IMR-90 (cell line): ENCODE data around the gene MLST8. TPM values are rescaled to one million over a fixed set of nuclear protein-coding genes. Genes with fewer than 3 reads are reported as not detected.

Source experiments
- ATAC-seq: fragments of 200-7000 bp; cut with Tn5 transposase; 2 replicates; pipeline ENCODE4 v1.9.1; 2020; ENCODE audit warnings: low read depth, mild to moderate bottlenecking, moderate library complexity
- BruUV-seq: library from RNA; stranded (reverse); fragments of 400-500 nt; replicated peaks from 2 replicates; lab custom pipeline; 2021; lab: Mats Ljungman, UMichigan
- CTCF ChIA-PET: fragments of 300-600 bp; formaldehyde crosslinking; extraction: SDS; loops from one replicate; lab custom pipeline; 2021; ENCODE audit warnings: antibody characterized with exemption; lab: Yijun Ruan, JAX
- POLR2A ChIA-PET: fragments of 300-600 bp; sonication (Branson Sonifier 250); formaldehyde crosslinking; loops from one replicate; lab custom pipeline; 2022; ENCODE audit warnings: antibody characterized with exemption; ENCODE audit not compliant: unreplicated experiment; lab: Charles Lee
- DNase-seq: peaks from one replicate; pipeline ENCODE4 v3.0.0; 2013
- H2AFZ ChIP-seq: replicated peaks from 2 replicates; pipeline ENCODE3; 2013; ENCODE audit warnings: low read length, mild to moderate bottlenecking; ENCODE audit not compliant: poor library complexity
- H2AK5ac ChIP-seq: 2 replicates; pipeline ENCODE4 v1.6.1; 2013; ENCODE audit warnings: low read depth, low read length, inconsistent platforms
- H2AK9ac ChIP-seq: replicated peaks from 2 replicates; pipeline ENCODE3; 2013; ENCODE audit warnings: mild to moderate bottlenecking, low read depth, low read length, moderate library complexity; ENCODE audit not compliant: poor library complexity
- H2BK120ac ChIP-seq: 2 replicates; pipeline ENCODE4 v1.6.1; 2013; ENCODE audit warnings: low read depth, low read length, inconsistent platforms
- H2BK15ac ChIP-seq: 3 replicates; pipeline ENCODE4 v1.6.1; 2013; ENCODE audit warnings: low read depth, low read length, inconsistent platforms
- H2BK20ac ChIP-seq: 2 replicates; pipeline ENCODE4 v1.6.1; 2013; ENCODE audit warnings: low read depth, mild to moderate bottlenecking, inconsistent platforms, low read length, moderate library complexity
- H2BK5ac ChIP-seq: 2 replicates; pipeline ENCODE4 v1.6.1; 2013; ENCODE audit warnings: mild to moderate bottlenecking, low read depth, low read length, inconsistent platforms; ENCODE audit not compliant: poor library complexity, severe bottlenecking
- H3K14ac ChIP-seq: replicated peaks from 2 replicates; pipeline ENCODE4 v1.6.1; 2013; ENCODE audit warnings: low read depth, low read length, inconsistent platforms
- H3K18ac ChIP-seq: 2 replicates; pipeline ENCODE4 v1.6.1; 2013; ENCODE audit warnings: low read depth, low read length, control low read depth
- H3K23ac ChIP-seq: 2 replicates; pipeline ENCODE4 v1.6.1; 2013; ENCODE audit warnings: low read depth, low read length, inconsistent platforms
- H3K27ac ChIP-seq: 2 replicates; pipeline ENCODE4 v1.5.1; 2013; ENCODE audit warnings: mild to moderate bottlenecking, control low read depth, low read length; ENCODE audit not compliant: insufficient read depth
- H3K27me3 ChIP-seq: 2 replicates; pipeline ENCODE4 v1.6.1; 2013; ENCODE audit warnings: low read length; ENCODE audit not compliant: control insufficient read depth, insufficient read depth
- H3K36me3 ChIP-seq: 2 replicates; pipeline ENCODE4 v1.6.1; 2013; ENCODE audit warnings: low read length, mixed read lengths; ENCODE audit not compliant: control insufficient read depth, insufficient read depth
- H3K4ac ChIP-seq: 2 replicates; pipeline ENCODE4 v1.6.1; 2013; ENCODE audit warnings: low read depth, low read length, inconsistent platforms
- H3K4me1 ChIP-seq: 2 replicates; pipeline ENCODE4 v1.6.1; 2013; ENCODE audit warnings: low read length, mixed read lengths; ENCODE audit not compliant: control insufficient read depth, insufficient read depth
- H3K4me2 ChIP-seq: 2 replicates; pipeline ENCODE4 v1.6.1; 2013; ENCODE audit warnings: low read depth, mild to moderate bottlenecking, control low read depth, low read length, moderate library complexity
- H3K4me3 ChIP-seq: 2 replicates; pipeline ENCODE4 v1.5.1; 2013; ENCODE audit warnings: low read depth, mild to moderate bottlenecking, control low read depth, low read length, moderate library complexity; ENCODE audit not compliant: insufficient read depth
- H3K56ac ChIP-seq: 2 replicates; pipeline ENCODE4 v1.6.1; 2013; ENCODE audit warnings: low read length, inconsistent platforms; ENCODE audit not compliant: insufficient read depth; ENCODE audit errors: extremely low read depth
- H3K79me1 ChIP-seq, 2 experiments: 2 replicates each; pipeline ENCODE4 v1.6.1; 2013; ENCODE audit warnings: low read length in 2 of 2, inconsistent platforms in 1 of 2, low read depth in 1 of 2
- H3K9ac ChIP-seq: 2 replicates; pipeline ENCODE4 v1.6.1; 2013; ENCODE audit warnings: low read depth, low read length, control low read depth
- H3K9me1 ChIP-seq: 2 replicates; pipeline ENCODE4 v1.6.1; 2013; ENCODE audit warnings: low read length, inconsistent platforms; ENCODE audit not compliant: insufficient read depth
- H3K9me3 ChIP-seq: 2 replicates; pipeline ENCODE4 v1.6.1; 2013; ENCODE audit warnings: low read length; ENCODE audit not compliant: control insufficient read depth, insufficient read depth
- H4K20me1 ChIP-seq: 2 replicates; pipeline ENCODE4 v1.6.1; 2013; ENCODE audit warnings: low read length, inconsistent platforms; ENCODE audit not compliant: insufficient read depth
- H4K5ac ChIP-seq: 2 replicates; pipeline ENCODE4 v1.6.1; 2013; ENCODE audit warnings: mild to moderate bottlenecking, low read depth, low read length, control low read depth
- H4K8ac ChIP-seq, 2 experiments: 2 replicates each; pipeline ENCODE4 v1.6.1; 2013; ENCODE audit warnings: low read depth in 2 of 2, low read length in 2 of 2, control low read depth in 1 of 2, inconsistent platforms in 1 of 2
- H4K91ac ChIP-seq: 2 replicates; pipeline ENCODE4 v1.6.1; 2013; ENCODE audit warnings: low read depth, low read length, inconsistent platforms; ENCODE audit not compliant: insufficient read depth
- BHLHE40 ChIP-seq: fragments of 150-350 bp; IDR thresholded peaks from 2 replicates; pipeline ENCODE4 v1.6.1; 2016; ENCODE audit warnings: mild to moderate bottlenecking, low read depth, low read length
- CEBPB ChIP-seq: IDR thresholded peaks from 2 replicates; pipeline ENCODE4 v1.6.1; 2012; ENCODE audit warnings: low read depth, low read length, improper control_type of control experiment
- CHD1 ChIP-seq: IDR thresholded peaks from 2 replicates; pipeline ENCODE4 v1.6.1; 2012; ENCODE audit warnings: low read depth, low read length, improper control_type of control experiment
- CTCF ChIP-seq: conservative IDR thresholded peaks from 2 replicates; pipeline ENCODE4 v1.5.1; 2012; ENCODE audit warnings: mild to moderate bottlenecking, low read depth, low read length, improper control_type of control experiment
- ELK1 ChIP-seq: fragments of 150-350 bp; IDR thresholded peaks from 2 replicates; pipeline ENCODE4 v1.6.1; 2016; ENCODE audit warnings: low read depth, mild to moderate bottlenecking, low read length, moderate library complexity, borderline replicate concordance
- FOS ChIP-seq: fragments of 150-350 bp; IDR thresholded peaks from 2 replicates; pipeline ENCODE4 v1.6.1; 2016; ENCODE audit warnings: low read depth, low read length
- MAFK ChIP-seq: IDR thresholded peaks from 2 replicates; pipeline ENCODE4 v1.6.1; 2012; ENCODE audit warnings: low read depth, low read length, improper control_type of control experiment
- MAZ ChIP-seq: IDR thresholded peaks from 2 replicates; pipeline ENCODE4 v1.6.1; 2012; ENCODE audit warnings: low read depth, mild to moderate bottlenecking, low read length, improper control_type of control experiment, moderate library complexity, borderline replicate concordance
- MXI1 ChIP-seq: IDR thresholded peaks from 2 replicates; pipeline ENCODE4 v1.6.1; 2012; ENCODE audit warnings: low read depth, mild to moderate bottlenecking, low read length, moderate library complexity, borderline replicate concordance
- NFE2L2 ChIP-seq: fragments of 150-350 bp; IDR thresholded peaks from 2 replicates; pipeline ENCODE4 v1.6.1; 2016; ENCODE audit warnings: low read depth, mild to moderate bottlenecking, low read length
- POLR2A ChIP-seq: IDR thresholded peaks from 2 replicates; pipeline ENCODE4 v1.6.1; 2012; ENCODE audit warnings: mild to moderate bottlenecking, low read depth, low read length
- RAD21 ChIP-seq: IDR thresholded peaks from 2 replicates; pipeline ENCODE4 v1.6.1; 2012; ENCODE audit warnings: low read length, improper control_type of control experiment
- RCOR1 ChIP-seq: IDR thresholded peaks from 2 replicates; pipeline ENCODE4 v1.6.1; 2012; ENCODE audit warnings: mild to moderate bottlenecking, low read length, improper control_type of control experiment; ENCODE audit not compliant: insufficient replicate concordance
- RFX5 ChIP-seq: IDR thresholded peaks from 2 replicates; pipeline ENCODE4 v1.8.0; 2012; ENCODE audit warnings: low read depth, mild to moderate bottlenecking, low read length, moderate library complexity
- SMC3 ChIP-seq: fragments of 150-350 bp; IDR thresholded peaks from 2 replicates; pipeline ENCODE4 v1.6.1; 2016; ENCODE audit warnings: low read depth, mild to moderate bottlenecking, antibody characterized with exemption, low read length, moderate library complexity
- USF2 ChIP-seq: fragments of 150-350 bp; IDR thresholded peaks from 2 replicates; pipeline ENCODE4 v1.6.1; 2017; ENCODE audit warnings: mild to moderate bottlenecking, antibody characterized with exemption, low read length, low read depth
- WGBS, 2 experiments: methylation state at CpG; one replicate each; pipeline versions ENCODE4 v1.1.5 to v1.1.7; 2013; ENCODE audit warnings: missing lambda C conversion rate in 2 of 2; ENCODE audit not compliant: insufficient read length in 1 of 2; ENCODE audit errors: extremely low coverage in 2 of 2; 5-methylcytosine and 5-hydroxymethylcytosine counted together
- dilution Hi-C: fragments of 300-500 bp; cut with HindIII; formaldehyde crosslinking; loops from one replicate; pipeline ENCODE4 v1.14.3; 2018; ENCODE audit warnings: low sequenced_read_pairs; ENCODE audit not compliant: unreplicated experiment
- in situ Hi-C: fragments of 300-500 bp; cut with MboI; formaldehyde crosslinking; loops from 3 replicates; pipeline ENCODE4 v1.14.3; 2019; ENCODE audit warnings: low sequenced_read_pairs, inconsistent platforms, mixed read lengths
- intact Hi-C: fragments of 100-400 bp; cut with micrococcal nuclease; formaldehyde crosslinking; loops from 2 replicates; pipeline ENCODE4 v1.10.0; 2022
- polyA plus RNA-seq, 3 experiments: library from polyadenylated mRNA; depleted of rRNA; stranded (reverse); fragments of >200 nt; gene quantifications; 2 replicates each; pipeline ENCODE4 v1.2.3, GENCODE V29; 2012; ENCODE audit warnings: low replicate concordance in 1 of 3
- total RNA-seq: library from RNA; depleted of rRNA; stranded (reverse); fragments of >200 nt; gene quantifications from 2 replicates; pipeline ENCODE4 v1.2.3, GENCODE V29; 2012

The MLST8 gene
- total and polyA plus RNA-seq, 2 of the 4 experiments (the other 2 are of a cell fraction) = 34.4 to 93.7 TPM

- Histone ChIP-seq H3K79me1 (no peaks in the 10 kb centered on the region), H3K9me3 (no peaks in the 10 kb centered on the region), H3K56ac (no peak overlapping the region), H3K36me3 (no peaks in the 10 kb centered on the region), H2BK20ac (no peak overlapping the region), H3K4me2 (no peak overlapping the region), H2BK5ac (no peak overlapping the region), H2BK15ac (no peak overlapping the region), H4K8ac (no peak overlapping the region), H4K20me1 (no peaks in the 10 kb centered on the region), H3K27me3 (peaks cover 19% of the 10 kb centered on the region), H3K14ac (no peak overlapping the region), H3K9ac (no peak overlapping the region), H3K23ac (no peak overlapping the region), H4K5ac (no peak overlapping the region), H2AFZ (no peak overlapping the region), H2AK9ac (no peak overlapping the region), H2AK5ac (no peak overlapping the region), H3K9me1 (no peaks in the 10 kb centered on the region), H3K4me1 (no peaks in the 10 kb centered on the region), H3K18ac (no peak overlapping the region), H3K27ac (no peak overlapping the region), H4K91ac (no peak overlapping the region), H2BK120ac (no peak overlapping the region), H3K4ac (no peak overlapping the region), H3K4me3 (no peak overlapping the region)
- 72% methylated on average over 4 of the region's 24 CpGs; no CpG with 5 or more reads in 1 of the 2 experiments for WGBS, 2 experiments
- TF ChIP-seq RCOR1 (no peak), CHD1 (no peak), RAD21 (no peak), BHLHE40 (no peak), ELK1 (no peak), NFE2L2 (no peak), MXI1 (no peak), CEBPB (no peak), MAZ (no peak), FOS (no peak), USF2 (no peak), RFX5 (no peak), SMC3 (no peak), CTCF (no peak), POLR2A (no peak), MAFK (no peak)
- ATAC-seq (no peak), DNase-seq (no peak)
- POLR2A ChIA-PET = no interaction called here
- intact Hi-C loops (no loop called here), in situ Hi-C loops (no loop called here), dilution Hi-C loops (no loop called here)
- CTCF ChIA-PET = no interaction called here
- no TSS peak for BruUV-seq
Observed at GRCh38 chr16:2190002-2190658, 15.1 kb upstream of the MLST8 start.
